Right atrium auricular region (tissue), 2 donors: ENCODE data around the gene ACO1. TPM values are rescaled to one million over a fixed set of nuclear protein-coding genes. Genes with fewer than 3 reads are reported as not detected.

ENCODE experiments used
- DNase-seq: peaks from one replicate; pipeline ENCODE4 v3.0.0-alpha.2; 2019; ENCODE audit warnings: low spot score
- H3K27ac ChIP-seq, 2 donors: fragments of 200-600 bp; sonication (generic); 1 replicate in 1 of 2; 2 replicates in 1 of 2; pipeline ENCODE4 v1.5.1; 2016 to 2019
- H3K27me3 ChIP-seq, 2 donors: fragments of 200-600 bp; sonication (generic); one replicate each; pipeline versions ENCODE4 v1.5.1 to v1.6.0; 2017 to 2019
- H3K36me3 ChIP-seq: fragments of 200-600 bp; sonication (generic); one replicate; pipeline ENCODE4 v1.5.1; 2016
- H3K4me1 ChIP-seq, 2 donors: fragments of 200-600 bp; sonication (generic); one replicate each; pipeline versions ENCODE4 v1.5.1 to v1.6.0; 2017 to 2019
- H3K4me3 ChIP-seq, 2 donors: fragments of 200-600 bp; sonication (generic); 1 replicate in 1 of 2; 2 replicates in 1 of 2; pipeline ENCODE4 v1.5.1; 2017 to 2019; ENCODE audit warnings: mild to moderate bottlenecking in 1 of 2, moderate library complexity in 1 of 2
- H3K9me3 ChIP-seq, 2 donors: fragments of 200-600 bp; sonication (generic); one replicate each; pipeline ENCODE4 v1.5.1; 2019
- total RNA-seq, 2 donors: library from RNA; depleted of rRNA; stranded (reverse); fragments of >200 nt; gene quantifications; one replicate each; pipeline ENCODE4 v1.1.0, GENCODE V29; 2016
- TF ChIP-seq, protein P1 (sequence below), 2 donors: fragments of 200-600 bp; sonication (generic); IDR thresholded peaks; one replicate each; pipeline ENCODE4 v1.5.1; 2019; ENCODE audit warnings: antibody characterized with exemption in 2 of 2

ACO1 gene
- total RNA-seq, 2 donors from 2014 or later = 37.2 to 43.8 TPM

- Histone ChIP-seq H3K9me3 (no peaks in the 10 kb centered on the region), H3K27me3 (no peaks in the 10 kb centered on the region), H3K27ac (no peak overlapping the region), H3K4me1 (no peaks in the 10 kb centered on the region), H3K4me3 (no peak overlapping the region), H3K36me3 (peaks cover 7% of the 10 kb centered on the region)
- TF ChIP-seq, protein P1, sequence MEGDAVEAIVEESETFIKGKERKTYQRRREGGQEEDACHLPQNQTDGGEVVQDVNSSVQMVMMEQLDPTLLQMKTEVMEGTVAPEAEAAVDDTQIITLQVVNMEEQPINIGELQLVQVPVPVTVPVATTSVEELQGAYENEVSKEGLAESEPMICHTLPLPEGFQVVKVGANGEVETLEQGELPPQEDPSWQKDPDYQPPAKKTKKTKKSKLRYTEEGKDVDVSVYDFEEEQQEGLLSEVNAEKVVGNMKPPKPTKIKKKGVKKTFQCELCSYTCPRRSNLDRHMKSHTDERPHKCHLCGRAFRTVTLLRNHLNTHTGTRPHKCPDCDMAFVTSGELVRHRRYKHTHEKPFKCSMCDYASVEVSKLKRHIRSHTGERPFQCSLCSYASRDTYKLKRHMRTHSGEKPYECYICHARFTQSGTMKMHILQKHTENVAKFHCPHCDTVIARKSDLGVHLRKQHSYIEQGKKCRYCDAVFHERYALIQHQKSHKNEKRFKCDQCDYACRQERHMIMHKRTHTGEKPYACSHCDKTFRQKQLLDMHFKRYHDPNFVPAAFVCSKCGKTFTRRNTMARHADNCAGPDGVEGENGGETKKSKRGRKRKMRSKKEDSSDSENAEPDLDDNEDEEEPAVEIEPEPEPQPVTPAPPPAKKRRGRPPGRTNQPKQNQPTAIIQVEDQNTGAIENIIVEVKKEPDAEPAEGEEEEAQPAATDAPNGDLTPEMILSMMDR (IDR thresholded peaks at IDR 0.05) = no peak
- no peak for DNase-seq
Measured at GRCh38 chr9:32502464-32502863, 118.0 kb downstream of the ACO1 start.

- TF ChIP-seq, protein P1 (IDR thresholded peaks at IDR 0.05) = no peak
- Histone ChIP-seq H3K27me3 (no peaks in the 10 kb centered on the region), H3K4me3 (no peak overlapping the region), H3K36me3 (peaks cover 3% of the 10 kb centered on the region), H3K27ac (no peak overlapping the region), H3K4me1 (no peaks in the 10 kb centered on the region), H3K9me3 (no peaks in the 10 kb centered on the region)
- DNase-seq = no peak
Measured at GRCh38 chr9:32503008-32503407, 118.6 kb downstream of the ACO1 start.

Other genes with a start within 250 kb of the ACO1 start
- gene RIGI, start 141.6 kb downstream of the ACO1 start, total RNA-seq = 1 to 10 TPM; 2.6 to 3.1 TPM
- 1 to 10 TPM; 5.7 to 6.8 TPM for gene SMIM27, start 167.7 kb downstream of the ACO1 start, total RNA-seq
- gene TOPORS, start 167.9 kb downstream of the ACO1 start, total RNA-seq = 10 to 100 TPM in 1 of 2 donors, 1 to 10 TPM in 1; 9.4 to 11.0 TPM
- 100 to 1,000 TPM in 1 of 2 donors, 10 to 100 TPM in 1; 70.1 to 134 TPM for gene NDUFB6, start 188.5 kb downstream of the ACO1 start, total RNA-seq